AG04450 (cell line): ENCODE measurements around the gene DDX19B. TPM values are rescaled to one million over a fixed set of nuclear protein-coding genes. Genes with fewer than 3 reads are reported as not detected.
A peak's percentile ranks its signal among the peaks of the same experiment; 100 is the strongest.
"Not testable (repeated sequence)": the region's sequence is repeated elsewhere in the genome, so short reads cannot be mapped to it uniquely, and the experiment has no call there.

ENCODE experiments used
- CTCF ChIA-PET: fragments of 300-600, 350-600 bp; formaldehyde crosslinking; extraction: SDS; loops from one replicate; lab custom pipeline; 2022; ENCODE audit warnings: antibody characterized with exemption, inconsistent platforms; lab: Charles Lee
- POLR2A ChIA-PET: fragments of 350-600 bp; formaldehyde crosslinking; extraction: SDS; loops from one replicate; lab custom pipeline; 2021; ENCODE audit warnings: antibody characterized with exemption, inconsistent platforms; lab: Yijun Ruan, JAX
- DNase-seq: peaks from one replicate; pipeline ENCODE4 v3.0.0-alpha.2; 2011; ENCODE audit warnings: low read depth, low spot score
- H3K27ac ChIP-seq: one replicate; pipeline ENCODE4 v1.5.1; 2012; ENCODE audit warnings: low read depth, low read length, control low read depth
- H3K27me3 ChIP-seq: one replicate; pipeline ENCODE4 v1.6.0; 2012; ENCODE audit warnings: low read length; ENCODE audit not compliant: control insufficient read depth, insufficient read depth
- H3K4me3 ChIP-seq: 2 replicates; pipeline ENCODE4 v1.5.1; 2011; ENCODE audit warnings: mild to moderate bottlenecking, low read depth, low read length, control low read depth
- H3K9me3 ChIP-seq: 2 replicates; pipeline ENCODE4 v1.5.1; 2012; ENCODE audit warnings: low read length; ENCODE audit not compliant: control insufficient read depth, insufficient read depth
- CTCF ChIP-seq: IDR thresholded peaks from 2 replicates; pipeline ENCODE4 v1.5.1; 2011; ENCODE audit warnings: low read depth, low read length, control low read depth, inconsistent platforms
- polyA plus RNA-seq: library from polyadenylated mRNA; depleted of rRNA; stranded (reverse); fragments of >200 nt; gene quantifications from 2 replicates; pipeline ENCODE4 v1.2.3, GENCODE V29; 2011

The DDX19B gene
- polyA plus RNA-seq, 1 experiment, result 36.5 TPM

- no peak for DNase-seq
- POLR2A ChIA-PET, result no interaction called here
- no peak overlapping the region for H3K4me3 ChIP-seq
- no peaks in the 10 kb centered on the region for H3K27me3 ChIP-seq
- H3K27ac ChIP-seq, result no peak overlapping the region
- no peak for TF ChIP-seq CTCF
- no peaks in the 10 kb centered on the region for H3K9me3 ChIP-seq
- CTCF ChIA-PET, result interaction anchor here (0.6 to 1.9 kb wide), 2 partner anchors 113 to 323 kb away, joined by 4 to 8 read pairs; no protein-coding TSS in a partner anchor
Measured at GRCh38 chr16:70331091-70331490, 32.1 kb downstream of the DDX19B start.

- CTCF ChIA-PET, result interaction anchor here (0.6 to 1.9 kb wide), 2 partner anchors 114 to 322 kb away, joined by 4 to 8 read pairs; no protein-coding TSS in a partner anchor
- POLR2A ChIA-PET, result no interaction called here
- DNase-seq, result no peak
Measured at GRCh38 chr16:70331588-70332358, 32.8 kb downstream of the DDX19B start.

GRCh38 chr16:70332728-70333127, 33.7 kb downstream of the DDX19B start:
- CTCF ChIA-PET, H3K27ac ChIP-seq, H3K27me3 ChIP-seq, DNase-seq, H3K4me3 ChIP-seq, POLR2A ChIA-PET, H3K9me3 ChIP-seq: not testable (repeated sequence)

More at GRCh38 chr16:70331588-70332358, 32.8 kb downstream of the DDX19B start:
- H3K27me3 ChIP-seq, result no peaks in the 10 kb centered on the region
- peak; percentile 50 for TF ChIP-seq CTCF
- no peak overlapping the region for H3K4me3 ChIP-seq
- H3K27ac ChIP-seq, result no peak overlapping the region
- H3K9me3 ChIP-seq, result no peaks in the 10 kb centered on the region

- no peak overlapping the region for H3K4me3 ChIP-seq
- no peaks in the 10 kb centered on the region for H3K9me3 ChIP-seq
- no peaks in the 10 kb centered on the region for H3K27me3 ChIP-seq
- TF ChIP-seq CTCF, result no peak
- CTCF ChIA-PET, result no interaction called here
- POLR2A ChIA-PET, result no interaction called here
- DNase-seq, result no peak
- no peak overlapping the region for H3K27ac ChIP-seq
Measured at GRCh38 chr16:70337814-70338213, 38.8 kb downstream of the DDX19B start.

- CTCF ChIA-PET, result no interaction called here
Measured at GRCh38 chr16:70341600-70341999, 42.6 kb downstream of the DDX19B start.

More at GRCh38 chr16:70341600-70341999, 42.6 kb downstream of the DDX19B start:
- Histone ChIP-seq H3K27me3 (no peaks in the 10 kb centered on the region), H3K4me3 (no peak overlapping the region), H3K27ac (no peak overlapping the region), H3K9me3 (no peaks in the 10 kb centered on the region)
- POLR2A ChIA-PET, result no interaction called here
- no peak for TF ChIP-seq CTCF
- no peak for DNase-seq
